NCI-H345 treated with DMSO at 0.1 percent for 48 hours (cell line): Measurements from ENCODE around the gene MAML1.
"Not testable (repeated sequence)": the region's sequence is repeated elsewhere in the genome, so short reads cannot be mapped to it uniquely, and the experiment has no call there.

Experiments
- DNase-seq: peaks from one replicate; lab custom pipeline; 2025; ENCODE audit not compliant: unreplicated experiment; lab: John Stamatoyannopoulos, UW

Gene MAML1

GRCh38 chr5:179766726-179767455 is 34.3 kb downstream of the MAML1 start:
- no peak for DNase-seq

GRCh38 chr5:179767496-179768100 is 35.0 kb downstream of the MAML1 start:
- no peak for DNase-seq

- no peak for DNase-seq
These were observed 35.9 kb downstream of the MAML1 start for GRCh38 chr5:179768326-179769085.

- no peak for DNase-seq
These were observed 36.6 kb downstream of the MAML1 start for GRCh38 chr5:179769271-179769670.

- DNase-seq: no peak
These were observed 37.2 kb downstream of the MAML1 start for GRCh38 chr5:179769796-179770195.

- DNase-seq: no peak
These were observed 38.8 kb downstream of the MAML1 start for GRCh38 chr5:179771311-179771895.

- no peak for DNase-seq
These were observed 39.7 kb downstream of the MAML1 start for GRCh38 chr5:179772351-179772750.

GRCh38 chr5:179773686-179774040 is 41.0 kb downstream of the MAML1 start:
- no peak for DNase-seq

GRCh38 chr5:179774442-179774841 is 41.8 kb downstream of the MAML1 start:
- no peak for DNase-seq

- no peak for DNase-seq
These were observed 43.9 kb downstream of the MAML1 start for GRCh38 chr5:179776411-179776938.

- no peak for DNase-seq
These were observed 44.8 kb downstream of the MAML1 start for GRCh38 chr5:179777456-179777855.

GRCh38 chr5:179777909-179778308 is 45.3 kb downstream of the MAML1 start:
- no peak for DNase-seq

- no peak for DNase-seq
These were observed 46.0 kb downstream of the MAML1 start for GRCh38 chr5:179778591-179778990.

GRCh38 chr5:179779826-179780225 is 47.2 kb downstream of the MAML1 start:
- no peak for DNase-seq

- DNase-seq: no peak
These were observed 47.7 kb downstream of the MAML1 start for GRCh38 chr5:179780362-179780761.

GRCh38 chr5:179781846-179782245 is 49.2 kb downstream of the MAML1 start:
- DNase-seq: no peak

GRCh38 chr5:179783128-179783527 is 50.5 kb downstream of the MAML1 start:
- DNase-seq: no peak

GRCh38 chr5:179786861-179787260 is 54.2 kb downstream of the MAML1 start:
- DNase-seq: no peak

GRCh38 chr5:179788193-179788854 is 55.7 kb downstream of the MAML1 start:
- DNase-seq: no peak

- not testable (repeated sequence) for DNase-seq
These were observed 56.7 kb downstream of the MAML1 start for GRCh38 chr5:179789278-179789677.
